HG03565 (cell line): Measurements from ENCODE around the gene GSTM2.

Experiments
- ATAC-seq: cut with Tn5 transposase; IDR thresholded peaks from one replicate; pipeline ENCODE4 v1.9.1; 2021; ENCODE audit warnings: mild to moderate bottlenecking, moderate library complexity; ENCODE audit not compliant: unreplicated experiment

GSTM2 gene

DNA sequence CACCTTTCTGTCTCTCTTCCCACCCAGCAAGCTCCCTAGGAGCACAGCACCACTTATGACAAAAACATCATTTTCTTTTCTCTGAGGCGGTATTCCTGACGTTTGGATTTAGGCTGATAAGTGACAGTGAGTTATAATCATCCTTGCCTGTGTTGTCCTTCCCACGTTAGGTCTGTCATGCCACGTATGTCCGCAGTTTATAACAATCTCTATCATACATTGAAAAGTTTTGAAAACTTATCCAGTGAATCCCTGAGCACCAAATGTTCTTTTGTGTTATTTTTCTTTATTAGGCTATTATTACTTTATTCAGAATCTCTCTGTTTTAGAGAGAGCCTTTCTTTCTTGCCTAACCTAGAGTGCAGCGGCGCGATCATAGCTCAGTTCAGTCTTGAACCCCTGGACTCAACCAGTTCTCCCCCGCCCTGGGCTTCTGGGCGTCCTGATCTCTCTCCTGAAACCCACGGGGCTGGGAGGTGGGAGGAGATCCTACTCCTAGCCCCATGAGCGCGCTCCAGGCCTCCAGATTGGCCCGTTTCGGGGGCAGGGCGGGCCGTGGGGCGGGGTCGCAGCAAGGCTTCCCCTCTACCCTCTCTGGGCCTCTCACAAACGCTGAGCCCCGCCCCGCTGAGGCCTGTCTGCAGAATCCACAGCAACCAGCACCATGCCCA is at the start of gene GSTM2:
GSTM2 (plus strand) TSS at position 606 of the 671 bp plus-strand sequence; CDS start at position 665, 59 bp downstream.
- ATAC-seq, result peak; percentile 65

DNA sequence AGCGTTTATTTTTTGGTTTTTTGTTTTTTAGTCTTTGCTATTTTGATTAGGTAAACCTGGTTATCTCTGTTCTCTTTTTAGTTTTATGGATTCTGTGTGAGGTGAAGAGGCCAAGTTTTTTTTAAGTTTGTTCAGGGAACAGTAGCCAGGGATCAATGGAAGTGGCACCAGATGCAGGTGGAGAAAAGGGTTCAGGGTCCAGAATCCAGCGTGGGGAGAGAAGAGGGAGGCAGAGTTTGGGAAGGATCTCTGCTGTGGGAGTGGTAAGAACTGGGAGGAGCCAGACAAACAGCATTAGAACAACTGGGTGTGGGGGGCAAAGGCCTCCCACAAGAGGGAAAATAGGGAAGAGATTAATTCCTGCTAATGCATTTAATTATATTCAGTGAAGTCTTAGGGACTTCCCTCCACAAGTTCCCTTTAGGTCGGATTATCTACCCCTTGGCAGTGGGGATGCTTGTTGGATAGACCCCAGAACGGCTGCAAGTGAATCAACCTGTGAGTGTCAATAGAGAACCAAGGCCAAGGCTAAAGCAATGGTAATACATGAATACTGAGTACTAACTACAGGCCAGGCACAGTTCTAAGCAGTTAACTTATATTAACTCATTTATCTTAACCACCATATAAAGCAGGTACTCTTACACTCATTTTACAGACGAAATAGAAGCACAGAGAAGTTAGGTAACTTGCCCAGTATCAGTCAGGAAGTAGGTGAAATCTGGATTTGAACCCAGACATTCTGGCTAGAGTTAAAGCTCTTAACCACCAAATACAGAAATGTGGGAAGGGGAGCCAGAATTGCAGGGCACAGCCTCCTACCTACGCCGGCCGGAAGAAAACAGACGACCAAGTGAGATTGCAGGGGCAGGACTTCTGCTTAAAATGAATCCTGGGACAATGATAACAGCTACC is 48.9 kb upstream of the GSTM2 start:
- no peak for ATAC-seq

DNA sequence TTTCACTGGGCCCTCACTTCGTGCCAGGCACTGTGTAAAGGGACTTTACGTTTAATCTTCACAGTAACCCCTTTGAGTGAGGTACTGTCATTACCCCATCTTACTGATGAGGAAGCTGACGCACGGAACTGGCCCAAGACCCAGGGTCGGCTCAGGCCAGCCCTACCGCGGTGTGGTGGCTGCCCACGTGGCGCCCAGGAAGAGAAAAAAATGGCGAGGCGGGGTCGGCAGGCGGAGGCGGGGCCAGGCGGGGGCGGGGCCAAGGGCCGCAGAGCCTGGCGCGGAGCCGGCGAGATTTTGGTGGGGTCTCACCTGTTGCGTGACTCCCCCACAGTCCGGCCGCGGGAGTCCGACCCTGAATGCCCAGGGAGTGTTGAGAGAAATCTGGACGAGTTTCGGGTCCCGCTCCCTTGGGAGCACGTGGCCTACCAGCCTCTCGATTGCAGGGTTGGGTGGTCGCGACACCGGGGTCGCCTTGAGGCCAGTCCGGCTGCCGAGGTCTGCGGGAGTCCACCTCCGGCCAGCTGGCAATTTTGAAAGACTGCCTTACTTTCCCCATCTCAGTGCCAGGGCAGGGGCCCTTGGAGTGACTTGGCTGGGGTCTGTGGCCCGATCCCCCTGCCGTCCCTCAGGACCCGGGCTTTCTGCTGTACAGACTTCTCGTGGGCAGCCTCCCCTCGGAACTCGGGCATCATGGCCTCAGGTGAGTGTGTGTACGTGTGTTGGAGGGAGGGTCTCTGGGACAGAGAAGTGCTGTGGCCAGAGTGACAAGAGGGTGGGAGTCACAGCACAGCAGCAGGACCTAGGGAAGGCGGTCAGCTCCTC is 48.1 kb upstream of the GSTM2 start, which contains the start of the genes AMPD2 and GNAT2:
AMPD2 (plus strand) TSS at position 262 of the 825 bp plus-strand sequence. CDS start 1,339 bp downstream, outside the sequence.
GNAT2 (minus strand) TSS at position 41 of the 825 bp plus-strand sequence. CDS start 6,746 bp downstream, outside the sequence.
- ATAC-seq, result peak; percentile 46

DNA sequence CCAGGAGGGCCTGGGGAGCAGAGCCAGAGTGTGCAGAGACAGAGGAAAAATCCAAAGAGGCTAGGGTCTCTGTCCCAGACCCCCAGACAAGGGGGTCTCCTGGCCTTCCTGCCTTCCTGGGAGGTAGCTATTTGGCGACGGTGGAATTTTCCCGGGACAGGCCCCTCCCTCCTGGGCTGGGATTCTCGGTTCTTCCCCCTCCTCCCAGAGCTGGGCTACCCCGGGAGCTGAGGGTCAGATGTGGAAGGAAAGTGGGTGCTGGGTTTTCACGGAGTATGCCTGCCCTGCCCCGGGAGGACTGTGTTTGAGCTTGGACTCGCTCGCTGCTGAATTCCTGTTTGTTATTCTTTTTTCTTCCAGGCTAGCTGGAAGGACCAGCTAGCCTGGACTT is 47.5 kb upstream of the GSTM2 start:
- ATAC-seq, result no peak

DNA sequence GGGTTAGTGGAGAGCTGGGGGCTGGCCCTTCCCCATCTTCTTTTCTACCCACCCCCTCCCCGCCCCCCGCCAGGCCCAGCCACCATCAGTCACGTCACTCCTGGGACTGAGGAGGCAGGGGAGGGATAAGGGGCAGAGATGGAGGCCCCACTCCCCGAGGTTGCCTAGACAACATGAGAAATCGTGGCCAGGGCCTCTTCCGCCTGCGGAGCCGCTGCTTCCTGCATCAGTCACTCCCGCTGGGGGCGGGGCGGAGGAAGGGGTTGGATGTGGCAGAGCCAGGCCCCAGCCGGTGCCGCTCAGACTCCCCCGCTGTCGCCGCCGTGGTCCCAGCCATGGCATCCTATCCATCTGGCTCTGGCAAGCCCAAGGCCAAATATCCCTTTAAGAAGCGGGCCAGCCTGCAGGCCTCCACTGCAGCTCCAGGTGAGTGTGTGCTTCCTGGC is 47.0 kb upstream of the GSTM2 start:
- ATAC-seq, result peak; percentile 53

DNA sequence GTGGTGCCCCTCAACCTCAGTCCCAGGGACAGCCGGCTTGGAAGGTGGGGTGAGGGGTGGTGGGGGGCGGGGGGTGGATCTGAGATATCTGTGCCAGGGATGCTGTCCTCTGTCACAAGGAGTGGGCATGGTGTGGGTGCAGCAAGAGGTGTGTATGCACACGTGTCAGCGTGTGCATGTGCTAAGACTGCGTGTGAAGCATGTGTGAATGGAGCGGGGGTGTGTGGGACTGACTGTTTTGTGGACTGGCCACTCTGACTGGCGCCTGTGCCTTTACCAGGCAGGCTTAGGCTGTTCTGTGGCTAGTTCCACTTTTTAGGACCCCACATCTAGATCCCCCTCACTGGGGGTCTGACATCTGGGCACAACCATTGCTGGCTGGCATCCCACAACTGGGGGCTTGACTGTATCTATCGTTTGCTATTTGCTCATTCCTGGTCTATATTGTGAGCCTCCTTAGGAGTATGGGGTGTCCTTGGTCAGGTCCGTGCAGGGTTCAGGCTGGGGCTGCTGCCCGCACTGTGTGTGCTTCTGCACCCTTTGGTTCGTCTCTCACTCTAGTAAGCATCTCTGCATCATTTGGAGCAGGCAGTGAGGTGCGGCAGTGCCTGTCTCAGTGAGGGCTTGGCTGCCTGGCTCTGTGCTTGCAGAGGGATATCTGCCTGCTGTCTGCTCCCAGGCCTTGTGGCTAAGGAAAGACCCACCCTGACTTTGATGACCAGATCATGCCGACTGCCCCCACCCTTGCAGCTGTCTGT is 46.3 kb upstream of the GSTM2 start:
- ATAC-seq, result no peak

DNA sequence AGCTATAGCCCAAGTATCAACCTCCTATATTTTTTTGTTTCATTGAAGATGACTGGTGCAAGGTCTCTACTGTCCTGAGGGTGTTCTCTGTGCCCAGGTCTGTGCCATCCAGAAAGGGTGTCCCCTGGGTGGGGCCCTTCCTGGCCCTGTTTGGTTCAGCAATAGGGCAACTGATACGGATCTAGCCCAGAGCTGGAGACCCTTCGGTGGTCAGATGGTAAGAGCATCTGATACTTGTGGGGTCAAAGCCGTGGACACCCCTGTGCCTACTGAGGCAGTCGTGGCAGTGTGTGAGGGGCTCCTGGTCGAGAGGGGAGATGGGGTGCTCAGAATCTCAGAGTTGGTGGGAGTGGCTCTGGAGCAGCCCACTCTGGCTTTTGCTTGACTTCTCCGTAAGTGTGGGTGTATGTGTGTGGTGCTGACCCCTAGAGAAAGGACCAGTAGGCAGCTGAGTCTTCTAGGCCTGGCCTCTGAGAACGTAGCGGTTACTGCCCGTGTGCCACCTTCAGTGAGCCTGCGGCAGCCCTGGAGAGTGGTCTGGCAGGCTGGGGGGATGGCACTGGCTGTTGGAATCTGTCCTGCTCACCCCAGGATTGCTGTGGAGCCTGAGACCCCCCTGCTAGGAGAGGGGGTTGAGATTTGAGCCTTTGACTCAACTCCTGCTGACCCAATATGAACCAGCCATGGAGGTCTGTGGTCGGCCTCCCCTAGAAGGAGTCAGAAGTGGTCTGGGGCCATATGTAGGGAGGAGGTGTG is 45.5 kb upstream of the GSTM2 start:
- no peak for ATAC-seq

DNA sequence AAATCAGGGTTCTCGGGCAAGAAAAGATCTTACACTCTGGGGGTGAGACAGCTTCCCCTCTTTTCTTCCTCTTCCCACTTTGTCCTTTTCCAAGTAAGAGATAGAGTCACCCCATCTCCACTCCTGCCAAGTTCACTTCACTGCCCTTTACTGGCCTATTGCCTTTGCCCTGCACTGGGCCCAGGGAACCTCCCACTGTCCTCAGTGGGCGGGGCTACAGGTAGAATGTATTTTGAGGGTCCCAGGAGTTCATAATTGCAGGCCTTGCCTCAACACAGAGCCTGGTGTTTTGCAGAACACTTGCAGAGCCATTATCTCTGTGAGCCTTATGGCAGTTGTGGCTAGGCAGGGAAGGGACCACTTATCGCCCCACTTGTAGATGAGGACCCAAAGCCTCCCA is 45.0 kb upstream of the GSTM2 start:
- no peak for ATAC-seq

DNA sequence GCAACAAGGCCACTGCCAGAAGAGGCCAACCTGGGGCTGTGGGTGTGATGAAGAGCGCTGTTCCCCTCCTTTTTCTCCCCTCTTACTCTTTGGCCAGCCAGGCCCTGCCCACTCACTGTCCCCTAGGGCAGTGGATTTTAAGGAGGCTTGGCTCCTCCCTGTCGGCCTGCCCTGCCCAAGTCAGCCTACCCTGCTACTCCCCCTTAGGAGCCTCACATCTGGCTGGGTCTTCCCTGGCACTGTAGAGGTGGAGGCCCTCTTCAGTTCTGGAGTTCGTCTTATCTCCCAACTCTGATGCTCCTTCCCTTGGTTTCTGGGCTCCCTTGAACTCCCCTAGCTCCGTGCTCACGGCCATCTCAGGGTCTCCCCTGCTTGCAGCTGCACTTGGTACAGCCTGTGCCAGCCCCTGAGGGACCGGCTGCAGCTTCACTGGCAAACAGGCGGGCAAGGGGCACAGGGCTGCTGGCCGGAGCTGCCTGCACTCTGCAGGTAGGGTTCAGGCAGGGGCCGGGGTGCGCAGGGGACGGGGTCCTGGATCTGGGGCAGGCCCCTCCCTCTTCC is 44.2 kb upstream of the GSTM2 start:
- no peak for ATAC-seq

DNA sequence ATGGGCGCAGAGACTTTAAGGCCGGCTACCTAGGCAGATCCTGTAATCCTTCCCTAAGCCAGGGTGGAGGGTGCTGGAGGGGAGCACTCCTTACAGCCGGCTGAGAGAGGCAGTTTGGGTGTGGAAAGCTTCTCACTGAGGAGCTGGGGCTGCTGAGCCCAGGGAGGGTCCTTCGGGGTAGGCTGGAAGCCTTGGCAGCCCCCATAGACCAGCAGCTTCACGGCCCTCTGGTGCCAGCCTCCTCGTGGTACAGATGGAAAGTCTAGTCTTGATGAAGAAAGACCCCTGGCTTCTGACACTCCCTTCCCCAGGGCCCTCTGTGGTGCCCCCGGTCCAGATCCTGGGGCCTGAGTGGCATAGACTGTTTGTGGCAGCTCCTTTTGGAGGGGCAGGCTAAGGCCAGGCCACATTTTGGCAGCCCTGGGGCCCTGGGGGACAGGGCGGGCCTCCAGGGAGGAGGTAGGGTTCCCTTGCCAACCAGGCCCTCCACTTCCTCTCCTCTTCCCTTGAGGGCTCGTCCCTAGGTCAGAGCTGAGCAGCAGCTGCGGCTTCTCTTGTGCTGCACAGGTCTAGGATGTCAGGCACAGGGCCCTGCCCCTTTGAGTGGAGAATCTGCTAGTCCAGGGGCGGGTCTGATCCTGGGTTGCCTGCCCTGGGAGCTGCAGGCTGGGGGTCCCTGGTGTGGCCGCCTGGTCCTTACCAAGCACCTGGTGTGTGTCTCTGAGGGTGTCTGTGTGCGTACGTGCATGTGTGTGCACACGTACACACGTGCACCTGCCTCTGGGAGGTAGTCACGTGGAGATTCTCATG is 43.5 kb upstream of the GSTM2 start:
- ATAC-seq, result no peak

DNA sequence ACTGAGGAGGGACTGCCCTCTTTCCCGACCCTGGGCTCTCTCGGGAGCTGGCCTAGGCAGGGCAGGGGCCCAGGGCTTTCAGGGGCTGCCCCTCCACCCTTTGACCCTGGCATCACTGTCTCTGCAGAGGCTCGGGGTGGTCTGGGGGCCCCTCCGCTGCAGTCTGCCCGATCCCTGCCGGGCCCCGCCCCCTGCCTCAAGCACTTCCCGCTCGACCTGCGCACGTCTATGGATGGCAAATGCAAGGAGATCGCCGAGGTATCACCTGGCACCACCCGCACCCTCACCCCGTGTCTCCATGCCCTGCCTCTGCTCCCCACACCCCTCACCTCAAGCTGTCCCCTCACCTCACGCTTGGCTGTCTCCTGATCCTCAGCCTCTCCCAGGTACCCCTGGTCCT is 42.7 kb upstream of the GSTM2 start:
- no peak for ATAC-seq

DNA sequence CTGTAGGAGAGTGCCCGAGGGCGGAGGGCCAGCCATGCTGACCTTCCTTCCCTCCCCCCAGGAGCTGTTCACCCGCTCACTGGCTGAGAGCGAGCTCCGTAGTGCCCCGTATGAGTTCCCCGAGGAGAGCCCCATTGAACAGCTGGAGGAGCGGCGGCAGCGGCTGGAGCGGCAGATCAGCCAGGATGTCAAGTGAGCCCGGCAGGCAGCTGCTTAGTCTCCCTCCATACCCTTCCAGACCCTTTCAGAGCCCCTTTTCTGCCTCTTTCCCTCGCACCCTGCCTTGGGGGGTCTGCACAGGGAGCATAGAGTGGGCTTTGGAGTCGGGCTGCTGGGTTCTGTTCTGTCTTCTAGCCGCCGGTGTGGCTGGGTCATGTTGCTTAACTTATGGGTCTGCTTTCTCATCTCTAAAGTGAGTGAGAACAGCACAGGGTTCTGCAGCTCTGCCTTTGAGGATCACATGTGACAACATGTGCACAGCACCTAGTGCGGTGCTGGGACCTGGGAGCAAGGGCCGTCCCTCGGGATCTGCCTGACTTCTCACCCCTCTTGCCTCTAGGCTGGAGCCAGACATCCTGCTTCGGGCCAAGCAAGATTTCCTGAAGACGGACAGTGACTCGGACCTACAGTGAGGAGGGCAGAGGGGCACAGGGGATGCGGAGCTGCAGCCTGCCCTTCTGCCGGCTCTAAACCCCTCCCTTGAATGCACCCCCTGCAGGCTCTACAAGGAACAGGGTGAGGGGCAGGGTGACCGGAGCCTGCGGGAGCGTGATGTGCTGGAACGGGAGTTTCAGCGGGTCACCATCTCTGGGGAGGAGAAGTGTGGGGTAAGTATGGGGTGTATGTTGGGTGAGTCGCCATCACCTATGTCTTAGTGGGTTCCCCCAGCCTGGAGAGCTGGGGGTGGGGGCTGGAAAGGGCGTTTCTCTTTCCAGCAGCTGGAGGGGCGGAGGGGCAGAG is 42.0 kb upstream of the GSTM2 start:
- no peak for ATAC-seq

DNA sequence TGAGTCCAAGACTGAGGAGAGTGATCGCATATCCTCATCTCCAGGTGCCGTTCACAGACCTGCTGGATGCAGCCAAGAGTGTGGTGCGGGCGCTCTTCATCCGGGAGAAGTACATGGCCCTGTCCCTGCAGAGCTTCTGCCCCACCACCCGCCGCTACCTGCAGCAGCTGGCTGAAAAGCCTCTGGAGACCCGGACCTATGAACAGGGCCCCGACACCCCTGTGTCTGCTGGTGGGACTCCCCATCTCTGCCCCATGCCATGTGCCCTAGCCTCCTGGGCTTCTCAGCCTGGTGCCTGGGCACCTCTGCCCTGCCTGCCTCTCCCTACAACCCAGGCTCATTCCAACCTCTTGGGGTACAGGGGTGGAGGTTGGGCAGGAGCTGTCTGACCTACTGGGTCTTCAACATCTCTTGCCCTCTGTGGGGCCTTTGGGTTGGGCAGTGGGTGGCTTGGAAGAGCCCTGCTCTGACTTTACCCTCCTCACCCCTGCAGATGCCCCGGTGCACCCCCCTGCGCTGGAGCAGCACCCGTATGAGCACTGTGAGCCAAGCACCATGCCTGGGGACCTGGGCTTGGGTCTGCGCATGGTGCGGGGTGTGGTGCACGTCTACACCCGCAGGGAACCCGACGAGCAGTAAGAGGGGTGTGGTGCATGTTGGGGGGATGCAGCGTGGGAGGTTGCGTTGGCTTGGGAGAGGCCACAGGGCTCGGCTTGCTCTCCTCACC is 41.0 kb upstream of the GSTM2 start:
- ATAC-seq, result no peak

DNA sequence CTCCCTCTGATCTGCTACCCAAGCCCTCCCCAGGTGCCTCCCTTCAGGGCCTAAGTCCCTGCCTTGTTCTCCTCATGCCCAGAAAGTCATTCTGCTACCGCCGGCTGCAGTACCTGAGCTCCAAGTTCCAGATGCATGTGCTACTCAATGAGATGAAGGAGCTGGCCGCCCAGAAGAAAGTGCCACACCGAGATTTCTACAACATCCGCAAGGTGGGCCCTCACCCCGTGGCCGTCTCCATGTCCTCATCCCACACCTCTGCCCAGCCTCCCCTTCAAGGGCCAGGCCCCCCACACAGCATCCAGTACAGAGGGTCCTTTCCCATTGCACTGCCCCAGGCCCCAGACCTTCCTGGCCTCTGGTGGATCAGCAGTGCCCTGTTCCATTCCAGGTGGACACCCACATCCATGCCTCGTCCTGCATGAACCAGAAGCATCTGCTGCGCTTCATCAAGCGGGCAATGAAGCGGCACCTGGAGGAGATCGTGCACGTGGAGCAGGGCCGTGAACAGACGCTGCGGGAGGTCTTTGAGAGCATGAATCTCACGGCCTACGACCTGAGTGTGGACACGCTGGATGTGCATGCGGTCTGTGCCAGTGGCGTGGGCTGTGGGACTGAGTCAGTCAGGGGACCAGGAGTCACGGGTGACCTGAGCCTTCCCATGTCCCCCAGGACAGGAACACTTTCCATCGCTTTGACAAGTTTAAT is 40.0 kb upstream of the GSTM2 start:
- ATAC-seq, result no peak

DNA sequence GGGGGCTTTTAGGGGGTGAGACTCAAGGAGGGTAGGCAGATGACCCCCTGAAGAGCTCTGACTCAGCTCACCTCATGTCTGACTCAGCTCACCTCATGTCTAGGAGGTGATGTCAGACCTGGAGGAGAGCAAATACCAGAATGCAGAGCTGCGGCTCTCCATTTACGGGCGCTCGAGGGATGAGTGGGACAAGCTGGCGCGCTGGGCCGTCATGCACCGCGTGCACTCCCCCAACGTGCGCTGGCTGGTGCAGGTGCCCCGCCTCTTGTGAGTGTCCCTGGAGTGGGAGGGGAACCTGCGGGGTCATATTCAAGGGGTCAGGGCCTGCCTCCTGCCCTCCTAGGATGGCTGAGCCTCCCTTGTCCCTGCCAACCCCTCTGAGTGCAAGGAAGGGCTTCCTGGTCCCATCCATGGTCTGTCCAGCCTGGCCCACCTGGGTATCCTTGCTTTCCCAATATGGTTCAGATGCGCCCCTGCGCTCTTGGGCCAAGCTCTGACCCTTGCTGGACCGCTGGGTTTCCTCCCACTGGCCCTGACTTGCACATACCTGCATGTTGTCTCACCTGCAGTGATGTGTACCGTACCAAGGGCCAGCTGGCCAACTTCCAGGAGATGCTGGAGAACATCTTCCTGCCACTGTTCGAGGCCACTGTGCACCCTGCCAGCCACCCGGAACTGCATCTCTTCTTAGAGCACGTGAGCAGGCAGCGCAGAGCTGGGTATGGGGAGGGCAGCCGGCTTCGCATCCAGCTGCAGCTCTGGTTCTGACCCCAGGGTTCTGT is 39.1 kb upstream of the GSTM2 start:
- no peak for ATAC-seq
